Heart right ventricle (tissue), 16 donors: ENCODE measurements around the gene CDHR1. TPM values are rescaled to one million over a fixed set of nuclear protein-coding genes. Genes with fewer than 3 reads are reported as not detected.

Experiments used
- ATAC-seq, 8 donors: fragments of 200-7000 bp; cut with Tn5 transposase; one replicate each; pipeline ENCODE4 v1.9.1; 2020; ENCODE audit warnings: mild to moderate bottlenecking in 8 of 8, moderate library complexity in 8 of 8, moderate number of reproducible peaks in 1 of 8
- DNase-seq, 2 donors: peaks; one replicate each; pipeline ENCODE4 v3.0.0-alpha.2; 2020
- H3K27ac ChIP-seq, 10 donors: fragments of 200-600 bp; sonication (generic) in 2 of 10; one replicate each; pipeline versions ENCODE4 v1.5.0 to v1.8.0; 2020 to 2022; ENCODE audit warnings: mild to moderate bottlenecking in 3 of 10
- H3K27me3 ChIP-seq, 7 donors: fragments of 200-600 bp; one replicate each; pipeline ENCODE4 v1.8.0; 2021 to 2022; ENCODE audit warnings: mild to moderate bottlenecking in 2 of 7
- H3K36me3 ChIP-seq, 9 donors: fragments of 200-600 bp; sonication (generic) in 1 of 9; one replicate each; pipeline versions ENCODE4 v1.5.0 to v1.8.0; 2020 to 2022; ENCODE audit warnings: mild to moderate bottlenecking in 2 of 9
- H3K4me1 ChIP-seq, 9 donors: fragments of 200-600 bp; sonication (generic) in 1 of 9; one replicate each; pipeline versions ENCODE4 v1.5.0 to v1.8.0; 2020 to 2022; ENCODE audit warnings: mild to moderate bottlenecking in 4 of 9
- H3K4me3 ChIP-seq, 10 donors: fragments of 200-600 bp; sonication (generic) in 2 of 10; one replicate each; pipeline versions ENCODE4 v1.5.0 to v1.8.0; 2020 to 2022; ENCODE audit warnings: mild to moderate bottlenecking in 7 of 10, moderate library complexity in 2 of 10
- H3K9me3 ChIP-seq, 11 donors: fragments of 200-600 bp in 10 of 11; sonication (generic) in 2 of 11; one replicate each; pipeline versions ENCODE4 v1.5.0 to v1.8.0; 2013 to 2022; ENCODE audit warnings: mild to moderate bottlenecking in 2 of 11, control low read depth in 1 of 11, moderate library complexity in 1 of 11
- CTCF ChIP-seq, 9 donors: fragments of 200-600 bp; sonication (generic) in 2 of 9; IDR thresholded peaks; one replicate each; pipeline versions ENCODE4 v1.5.0 to v1.8.0; 2021 to 2022; ENCODE audit warnings: antibody characterized with exemption in 9 of 9, mild to moderate bottlenecking in 5 of 9, moderate library complexity in 1 of 9
- WGBS, 2 donors: extraction: QIAGEN DNeasy Blood & Tissue Kit; methylation state at CpG; one replicate each; pipeline ENCODE4 v1.1.7; 2013; ENCODE audit warnings: inconsistent platforms in 1 of 2; 5-methylcytosine and 5-hydroxymethylcytosine counted together
- intact Hi-C, 10 donors: fragments of 100-400 bp; cut with DNase I; formaldehyde crosslinking; loops; one replicate each; pipeline versions ENCODE4 v1.11.1 to v1.14.2; 2022
- polyA plus RNA-seq, 2 donors: library from polyadenylated mRNA; stranded (reverse); fragments of 200-250 nt; gene quantifications; one replicate each; pipeline ENCODE4 v1.2.3, GENCODE V29; 2013
- total RNA-seq, 10 donors: library from RNA; stranded (reverse); fragmentation: NEBNext Ultra II Directional in 3 of 10; extraction: Animal tissue kit (Norgen Biotek cat#: 25700) in 3 of 10; gene quantifications; one replicate each; pipeline versions ENCODE4 v1.2.1 to v1.2.4, GENCODE V29; 2021 to 2023
- donor health status: Arrhythmogenic right ventricular cardiomyopathy.
- donor health status: ischemic (EF 13 %, LVEDD 7.1; RV severe dilation, severe dysfunction).
- donor health status: healthy with polysubstance abuse.
- donor health status: DM: no; HTN: yes; CAD: no.
- donor health status: DM: no; HTN: no; CAD: no.
- donor health status: ischemic (EF 25% LVEDD 6.9; RV normal size, moderate dysfunction).
- donor health status: ischemic (EF 25% LVEDD 5.7; RV mildly dilated, moderate dysfunction).
- donor health status: healthy.
- donor health status: DM: yes; HTN: yes; CAD: no.
- donor health status: Ischemic cardiomyopathy.
- donor health status: ischemic (EF 35%, LVEDD 5.7; RV mildly dilated, moderate dysfunction).
- donor health status: nonischemic (EF 11% LVEDD 7.7; RV severe dilation, severe dysfunction).
- donor health status: DM: yes; HTN: yes; CAD: no.
- donor health status: PGD.
- donor health status: ischemic (EF 29% LVEDD 5.4; RV normal size, mild dysfunction).
- donor health status: nonischemic (EF 23%, LVEDD 6.1; RV moderate dilation, normal function).

CDHR1 gene
- total and polyA plus RNA-seq, 12 donors = 0.12 to 1.3 (median 0.39) TPM

GRCh38 chr10:84205853-84206525, 11.7 kb downstream of the CDHR1 start:
- Histone ChIP-seq H3K27ac (no peak overlapping the region), H3K36me3 (no peaks in the 10 kb centered on the region), H3K27me3 (peaks cover 0 to 13% (median 3%) of the 10 kb centered on the region in 7 donors), H3K4me3 (no peak overlapping the region), H3K9me3 (no peaks in the 10 kb centered on the region), H3K4me1 (no peaks in the 10 kb centered on the region)
- no peak for TF ChIP-seq CTCF (IDR thresholded peaks at IDR 0.05)
- intact Hi-C loops = loop anchor here in 3 of 10 donors (2.0 to 10.0 kb wide), 3 partner anchors 57 to 61 kb away; no protein-coding TSS in a partner anchor
- no peak for ATAC-seq
- no peak for DNase-seq
- whole genome bisulfite sequencing, 2 donors = 68 to 72% methylated on average over 6 of the region's 6 CpGs

GRCh38 chr10:84208023-84208422, 13.7 kb downstream of the CDHR1 start:
- no peak for ATAC-seq
- DNase-seq = no peak
- no peak overlapping the region for H3K4me3 ChIP-seq
- H3K4me1 ChIP-seq = no peaks in the 10 kb centered on the region
- H3K27me3 ChIP-seq = peaks cover 0 to 13% (median 7%) of the 10 kb centered on the region in 7 donors
- no peak overlapping the region for H3K27ac ChIP-seq
- H3K9me3 ChIP-seq = no peaks in the 10 kb centered on the region
- TF ChIP-seq CTCF (IDR thresholded peaks at IDR 0.05) = no peak
- intact Hi-C loops = loop anchor here in 2 of 10 donors (5.0 to 10.0 kb wide), 2 partner anchors 61 to 63 kb away; no protein-coding TSS in a partner anchor
- WGBS, 2 donors = 85 to 86% methylated on average over 10 of the region's 10 CpGs
- no peaks in the 10 kb centered on the region for H3K36me3 ChIP-seq

DNA sequence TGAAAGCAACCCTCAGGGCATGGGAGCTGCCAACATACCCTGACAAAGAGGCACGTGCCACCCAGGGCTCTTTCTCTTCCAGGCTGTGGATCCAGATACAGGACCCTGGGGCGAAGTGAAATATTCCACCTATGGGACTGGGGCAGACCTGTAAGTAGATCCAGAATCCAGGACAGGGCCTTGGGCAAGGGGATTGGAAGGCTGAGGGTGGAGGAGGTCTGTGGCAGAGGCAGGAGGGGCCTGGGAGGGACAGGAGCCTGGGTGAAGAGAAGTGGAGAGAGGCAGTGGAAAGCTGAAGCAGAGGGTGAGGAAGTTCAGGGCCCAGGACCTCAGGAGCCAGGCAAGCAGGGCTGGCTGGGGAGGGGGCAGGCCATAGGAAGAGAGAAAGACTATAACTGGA, 17.2 kb downstream of the CDHR1 start:
- H3K4me1 ChIP-seq = no peaks in the 10 kb centered on the region
- H3K27me3 ChIP-seq = peaks cover 0 to 11% (median 7%) of the 10 kb centered on the region in 7 donors
- no peak for TF ChIP-seq CTCF (IDR thresholded peaks at IDR 0.05)
- H3K9me3 ChIP-seq = no peaks in the 10 kb centered on the region
- H3K27ac ChIP-seq = no peak overlapping the region
- ATAC-seq = no peak
- no peak for DNase-seq
- no peaks in the 10 kb centered on the region for H3K36me3 ChIP-seq
- WGBS, 2 donors = 83 to 85% methylated on average over 2 of the region's 2 CpGs
- intact Hi-C loops = no loop called here
- no peak overlapping the region for H3K4me3 ChIP-seq

DNA sequence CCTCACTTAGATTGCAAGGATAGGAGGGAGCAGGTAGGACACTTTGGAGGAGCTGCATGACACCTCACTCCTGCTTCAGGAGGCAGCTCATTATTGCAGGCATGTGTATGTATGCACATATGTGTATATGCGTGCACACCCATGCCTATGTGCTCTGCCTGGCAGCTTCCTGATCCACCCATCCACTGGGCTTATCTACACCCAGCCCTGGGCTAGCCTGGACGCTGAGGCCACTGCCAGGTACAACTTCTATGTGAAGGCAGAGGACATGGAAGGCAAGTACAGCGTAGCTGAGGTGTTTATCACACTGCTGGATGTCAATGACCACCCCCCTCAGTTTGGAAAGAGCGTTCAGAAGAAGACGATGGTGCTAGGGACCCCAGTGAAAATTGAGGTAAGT, 17.7 kb downstream of the CDHR1 start:
- Histone ChIP-seq H3K9me3 (no peaks in the 10 kb centered on the region), H3K4me3 (no peak overlapping the region), H3K4me1 (no peaks in the 10 kb centered on the region), H3K36me3 (no peaks in the 10 kb centered on the region), H3K27ac (no peak overlapping the region), H3K27me3 (peaks cover 0 to 11% (median 6%) of the 10 kb centered on the region in 7 donors)
- DNase-seq (no peak), ATAC-seq (no peak)
- intact Hi-C loops = no loop called here
- TF ChIP-seq CTCF (IDR thresholded peaks at IDR 0.05) = no peak
- WGBS, 2 donors = 69 to 75% methylated on average over 5 of the region's 5 CpGs
